HEK293 (cell line): Measurements from ENCODE around the gene COPE.

ENCODE experiments used
- CTCF ChIA-PET: fragments of 350-600 bp; formaldehyde crosslinking; extraction: SDS; loops from one replicate; lab custom pipeline; 2021; ENCODE audit warnings: antibody characterized with exemption; lab: Yijun Ruan, JAX
- POLR2A ChIA-PET: fragments of 300-600 bp; formaldehyde crosslinking; extraction: SDS; loops from one replicate; lab custom pipeline; 2020; ENCODE audit warnings: antibody characterized with exemption, inconsistent platforms; lab: Yijun Ruan, JAX
- H3K27ac ChIP-seq: fragments of 200-500 bp; sonication (Bioruptor generic); 2 replicates; pipeline ENCODE4 v1.5.1; 2014; ENCODE audit warnings: low read depth, low read length, control low read depth, inconsistent platforms; ENCODE audit errors: extremely low read depth
- H3K36me3 ChIP-seq, 2 experiments: fragments of 200-500 bp in 1 of 2; sonication (Bioruptor generic) in 1 of 2; 1 replicate in 1 of 2; 2 replicates in 1 of 2; pipeline ENCODE4 v1.5.1; 2014 to 2017; ENCODE audit warnings: inconsistent platforms in 2 of 2, low read length in 2 of 2; ENCODE audit not compliant: control insufficient read depth in 2 of 2, insufficient read depth in 1 of 2
- H3K4me1 ChIP-seq: fragments of 200-500 bp; sonication (Bioruptor generic); 2 replicates; pipeline ENCODE4 v1.5.1; 2014; ENCODE audit warnings: mild to moderate bottlenecking, low read length, inconsistent platforms; ENCODE audit not compliant: control insufficient read depth, insufficient read depth
- H3K4me3 ChIP-seq: 2 replicates; pipeline ENCODE4 v1.5.1; 2011; ENCODE audit warnings: low read depth, mild to moderate bottlenecking, control low read depth, low read length, moderate library complexity
- H3K9me3 ChIP-seq: fragments of 200-500 bp; sonication (Bioruptor generic); 2 replicates; pipeline ENCODE4 v1.5.1; 2014; ENCODE audit warnings: low read depth, low read length, inconsistent platforms; ENCODE audit not compliant: control insufficient read depth, insufficient read depth
- ZNF112 ChIP-seq: fragments of 450-650 bp; formaldehyde crosslinking; IDR thresholded peaks from 2 replicates; pipeline ENCODE4 v1.5.0; 2017; ENCODE audit warnings: missing biosample characterization, missing genetic modification characterization
- ZNF184 ChIP-seq: fragments of 450-650 bp; IDR thresholded peaks from 2 replicates; pipeline ENCODE4 v1.5.1; 2018; ENCODE audit warnings: missing biosample characterization, mild to moderate bottlenecking, missing genetic modification characterization
- ZNF19 ChIP-seq: fragments of 450-650 bp; formaldehyde crosslinking; IDR thresholded peaks from 2 replicates; pipeline ENCODE4; 2016; ENCODE audit warnings: missing biosample characterization, missing genetic modification characterization, low read depth
- ZNF214 ChIP-seq: fragments of 450-650 bp; formaldehyde crosslinking; IDR thresholded peaks from 2 replicates; pipeline ENCODE4 v1.5.1; 2017; ENCODE audit warnings: missing biosample characterization, mild to moderate bottlenecking, missing genetic modification characterization, borderline replicate concordance
- ZNF324 ChIP-seq: fragments of 450-650 bp; formaldehyde crosslinking; IDR thresholded peaks from 2 replicates; pipeline ENCODE4 v1.5.1; 2016; ENCODE audit warnings: missing biosample characterization, missing genetic modification characterization
- ZNF354C ChIP-seq: fragments of 450-650 bp; formaldehyde crosslinking; IDR thresholded peaks from 2 replicates; pipeline ENCODE4 v1.5.1; 2016; ENCODE audit warnings: missing biosample characterization, missing genetic modification characterization, low read depth, borderline replicate concordance
- ZNF423 ChIP-seq: fragments of 450-650 bp; formaldehyde crosslinking; IDR thresholded peaks from 2 replicates; pipeline ENCODE4 v1.5.1; 2016; ENCODE audit warnings: missing biosample characterization, missing genetic modification characterization
- ZNF473 ChIP-seq: fragments of 450-650 bp; formaldehyde crosslinking; IDR thresholded peaks from 2 replicates; pipeline ENCODE4 v1.5.1; 2017; ENCODE audit warnings: missing biosample characterization, missing genetic modification characterization
- ZNF514 ChIP-seq: fragments of 450-650 bp; formaldehyde crosslinking; IDR thresholded peaks from 2 replicates; pipeline ENCODE4 v1.5.1; 2016; ENCODE audit warnings: missing biosample characterization, missing genetic modification characterization
- ZNF530 ChIP-seq: fragments of 450-650 bp; formaldehyde crosslinking; IDR thresholded peaks from 2 replicates; pipeline ENCODE4 v1.5.1; 2016; ENCODE audit warnings: low read depth, missing biosample characterization, missing genetic modification characterization
- ZNF701 ChIP-seq: fragments of 450-650 bp; formaldehyde crosslinking; IDR thresholded peaks from 2 replicates; pipeline ENCODE4 v1.5.1; 2016; ENCODE audit warnings: missing biosample characterization, missing genetic modification characterization
- ZNF837 ChIP-seq: fragments of 450-650 bp; formaldehyde crosslinking; IDR thresholded peaks from 2 replicates; pipeline ENCODE4 v1.5.1; 2016; ENCODE audit warnings: missing biosample characterization, missing genetic modification characterization
- TF ChIP-seq, protein P1 (sequence below): fragments of 450-650 bp; formaldehyde crosslinking; conservative IDR thresholded peaks from 2 replicates; pipeline ENCODE4 v1.5.1; 2016; ENCODE audit warnings: low read depth, missing biosample characterization, missing genetic modification characterization
- TF ChIP-seq, protein P2 (sequence below): fragments of 450-650 bp; formaldehyde crosslinking; conservative IDR thresholded peaks from 2 replicates; pipeline ENCODE4 v1.5.1; 2016; ENCODE audit warnings: low read depth, missing biosample characterization, missing genetic modification characterization
- TF ChIP-seq, protein P3 (sequence below): fragments of 450-650 bp; formaldehyde crosslinking; IDR thresholded peaks from 2 replicates; pipeline ENCODE4 v1.5.1; 2016; ENCODE audit warnings: missing biosample characterization, missing genetic modification characterization
- TF ChIP-seq, protein P4 (sequence below): fragments of 450-650 bp; formaldehyde crosslinking; IDR thresholded peaks from 2 replicates; pipeline ENCODE4 v1.5.1; 2017; ENCODE audit warnings: missing biosample characterization, missing genetic modification characterization
- TF ChIP-seq, protein P5 (sequence below): fragments of 450-650 bp; formaldehyde crosslinking; IDR thresholded peaks from 2 replicates; pipeline ENCODE4 v1.5.1; 2016; ENCODE audit warnings: missing biosample characterization, missing genetic modification characterization
- TF ChIP-seq, protein P6 (sequence below): fragments of 450-650 bp; formaldehyde crosslinking; IDR thresholded peaks from 2 replicates; pipeline ENCODE4 v1.5.1; 2016; ENCODE audit warnings: missing biosample characterization, missing genetic modification characterization

The COPE gene

DNA sequence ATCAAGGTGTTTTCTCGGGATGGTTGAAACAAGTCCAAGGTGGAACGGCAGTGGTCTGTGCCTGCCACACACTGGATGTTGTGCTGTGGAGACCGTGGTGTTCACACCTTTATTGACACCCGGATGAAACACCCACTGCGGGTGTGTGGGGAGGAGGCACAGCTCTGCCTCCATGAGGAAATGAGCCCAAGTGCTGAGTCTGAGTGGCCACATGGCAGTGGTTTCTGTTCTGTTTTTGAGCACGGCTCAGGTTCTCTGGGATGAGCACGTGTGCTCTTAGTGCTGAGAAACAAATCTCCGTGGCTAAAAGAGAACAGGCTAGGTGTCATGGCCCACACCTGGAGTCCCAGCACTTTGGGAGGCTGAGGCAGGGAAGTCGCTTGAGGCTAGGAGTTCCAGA is 58.0 kb downstream of the COPE start:
- POLR2A ChIA-PET: interaction anchor here (1.0 kb wide), 1 partner anchor 13 kb away, joined by 3 read pairs; no protein-coding TSS in a partner anchor
- peaks cover 32 to 100% of the 10 kb centered on the region in 2 experiments for H3K36me3 ChIP-seq
- H3K4me3 ChIP-seq: no peak overlapping the region
- H3K27ac ChIP-seq: no peak overlapping the region
- no peaks in the 10 kb centered on the region for H3K9me3 ChIP-seq
- no peaks in the 10 kb centered on the region for H3K4me1 ChIP-seq
- CTCF ChIA-PET: interaction anchor here (0.6 to 0.9 kb wide), 4 partner anchors 10 to 345 kb away, joined by 3 to 5 read pairs (median 4); no protein-coding TSS in a partner anchor
- TF ChIP-seq ZNF530 (tag by site-specific recombination) (no peak), ZNF324 (tag by site-specific recombination) (no peak), ZNF473 (no peak), ZNF514 (tag by site-specific recombination) (no peak), ZNF184 (tag by site-specific recombination) (no peak), ZNF423 (tag by site-specific recombination) (no peak), ZNF701 (tag by site-specific recombination) (no peak), ZNF837 (tag by site-specific recombination) (no peak), ZNF214 (tag by site-specific recombination) (no peak), ZNF112 (no peak)
- TF ChIP-seq, protein P1, sequence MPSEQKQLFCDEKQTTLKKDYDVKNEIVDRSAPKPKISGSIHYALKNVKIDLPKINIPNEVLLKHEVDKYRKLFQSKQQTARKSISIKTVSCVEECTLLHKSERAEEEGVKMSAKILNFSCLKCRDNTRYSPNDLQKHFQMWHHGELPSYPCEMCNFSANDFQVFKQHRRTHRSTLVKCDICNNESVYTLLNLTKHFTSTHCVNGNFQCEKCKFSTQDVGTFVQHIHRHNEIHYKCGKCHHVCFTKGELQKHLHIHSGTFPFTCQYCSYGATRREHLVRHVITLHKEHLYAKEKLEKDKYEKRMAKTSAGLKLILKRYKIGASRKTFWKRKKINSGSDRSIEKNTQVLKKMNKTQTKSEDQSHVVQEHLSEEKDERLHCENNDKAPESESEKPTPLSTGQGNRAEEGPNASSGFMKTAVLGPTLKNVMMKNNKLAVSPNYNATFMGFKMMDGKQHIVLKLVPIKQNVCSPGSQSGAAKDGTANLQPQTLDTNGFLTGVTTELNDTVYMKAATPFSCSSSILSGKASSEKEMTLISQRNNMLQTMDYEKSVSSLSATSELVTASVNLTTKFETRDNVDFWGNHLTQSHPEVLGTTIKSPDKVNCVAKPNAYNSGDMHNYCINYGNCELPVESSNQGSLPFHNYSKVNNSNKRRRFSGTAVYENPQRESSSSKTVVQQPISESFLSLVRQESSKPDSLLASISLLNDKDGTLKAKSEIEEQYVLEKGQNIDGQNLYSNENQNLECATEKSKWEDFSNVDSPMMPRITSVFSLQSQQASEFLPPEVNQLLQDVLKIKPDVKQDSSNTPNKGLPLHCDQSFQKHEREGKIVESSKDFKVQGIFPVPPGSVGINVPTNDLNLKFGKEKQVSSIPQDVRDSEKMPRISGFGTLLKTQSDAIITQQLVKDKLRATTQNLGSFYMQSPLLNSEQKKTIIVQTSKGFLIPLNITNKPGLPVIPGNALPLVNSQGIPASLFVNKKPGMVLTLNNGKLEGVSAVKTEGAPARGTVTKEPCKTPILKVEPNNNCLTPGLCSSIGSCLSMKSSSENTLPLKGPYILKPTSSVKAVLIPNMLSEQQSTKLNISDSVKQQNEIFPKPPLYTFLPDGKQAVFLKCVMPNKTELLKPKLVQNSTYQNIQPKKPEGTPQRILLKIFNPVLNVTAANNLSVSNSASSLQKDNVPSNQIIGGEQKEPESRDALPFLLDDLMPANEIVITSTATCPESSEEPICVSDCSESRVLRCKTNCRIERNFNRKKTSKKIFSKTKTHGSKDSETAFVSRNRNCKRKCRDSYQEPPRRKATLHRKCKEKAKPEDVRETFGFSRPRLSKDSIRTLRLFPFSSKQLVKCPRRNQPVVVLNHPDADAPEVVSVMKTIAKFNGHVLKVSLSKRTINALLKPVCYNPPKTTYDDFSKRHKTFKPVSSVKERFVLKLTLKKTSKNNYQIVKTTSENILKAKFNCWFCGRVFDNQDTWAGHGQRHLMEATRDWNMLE (tag by site-specific recombination): no peak
- TF ChIP-seq, protein P2, sequence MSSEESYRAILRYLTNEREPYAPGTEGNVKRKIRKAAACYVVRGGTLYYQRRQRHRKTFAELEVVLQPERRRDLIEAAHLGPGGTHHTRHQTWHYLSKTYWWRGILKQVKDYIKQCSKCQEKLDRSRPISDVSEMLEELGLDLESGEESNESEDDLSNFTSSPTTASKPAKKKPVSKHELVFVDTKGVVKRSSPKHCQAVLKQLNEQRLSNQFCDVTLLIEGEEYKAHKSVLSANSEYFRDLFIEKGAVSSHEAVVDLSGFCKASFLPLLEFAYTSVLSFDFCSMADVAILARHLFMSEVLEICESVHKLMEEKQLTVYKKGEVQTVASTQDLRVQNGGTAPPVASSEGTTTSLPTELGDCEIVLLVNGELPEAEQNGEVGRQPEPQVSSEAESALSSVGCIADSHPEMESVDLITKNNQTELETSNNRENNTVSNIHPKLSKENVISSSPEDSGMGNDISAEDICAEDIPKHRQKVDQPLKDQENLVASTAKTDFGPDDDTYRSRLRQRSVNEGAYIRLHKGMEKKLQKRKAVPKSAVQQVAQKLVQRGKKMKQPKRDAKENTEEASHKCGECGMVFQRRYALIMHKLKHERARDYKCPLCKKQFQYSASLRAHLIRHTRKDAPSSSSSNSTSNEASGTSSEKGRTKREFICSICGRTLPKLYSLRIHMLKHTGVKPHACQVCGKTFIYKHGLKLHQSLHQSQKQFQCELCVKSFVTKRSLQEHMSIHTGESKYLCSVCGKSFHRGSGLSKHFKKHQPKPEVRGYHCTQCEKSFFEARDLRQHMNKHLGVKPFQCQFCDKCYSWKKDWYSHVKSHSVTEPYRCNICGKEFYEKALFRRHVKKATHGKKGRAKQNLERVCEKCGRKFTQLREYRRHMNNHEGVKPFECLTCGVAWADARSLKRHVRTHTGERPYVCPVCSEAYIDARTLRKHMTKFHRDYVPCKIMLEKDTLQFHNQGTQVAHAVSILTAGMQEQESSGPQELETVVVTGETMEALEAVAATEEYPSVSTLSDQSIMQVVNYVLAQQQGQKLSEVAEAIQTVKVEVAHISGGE (tag by site-specific recombination): no peak
- TF ChIP-seq, protein P3, sequence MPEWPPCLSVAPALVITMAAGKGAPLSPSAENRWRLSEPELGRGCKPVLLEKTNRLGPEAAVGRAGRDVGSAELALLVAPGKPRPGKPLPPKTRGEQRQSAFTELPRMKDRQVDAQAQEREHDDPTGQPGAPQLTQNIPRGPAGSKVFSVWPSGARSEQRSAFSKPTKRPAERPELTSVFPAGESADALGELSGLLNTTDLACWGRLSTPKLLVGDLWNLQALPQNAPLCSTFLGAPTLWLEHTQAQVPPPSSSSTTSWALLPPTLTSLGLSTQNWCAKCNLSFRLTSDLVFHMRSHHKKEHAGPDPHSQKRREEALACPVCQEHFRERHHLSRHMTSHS (tag by site-specific recombination): no peak
- TF ChIP-seq, protein P4, sequence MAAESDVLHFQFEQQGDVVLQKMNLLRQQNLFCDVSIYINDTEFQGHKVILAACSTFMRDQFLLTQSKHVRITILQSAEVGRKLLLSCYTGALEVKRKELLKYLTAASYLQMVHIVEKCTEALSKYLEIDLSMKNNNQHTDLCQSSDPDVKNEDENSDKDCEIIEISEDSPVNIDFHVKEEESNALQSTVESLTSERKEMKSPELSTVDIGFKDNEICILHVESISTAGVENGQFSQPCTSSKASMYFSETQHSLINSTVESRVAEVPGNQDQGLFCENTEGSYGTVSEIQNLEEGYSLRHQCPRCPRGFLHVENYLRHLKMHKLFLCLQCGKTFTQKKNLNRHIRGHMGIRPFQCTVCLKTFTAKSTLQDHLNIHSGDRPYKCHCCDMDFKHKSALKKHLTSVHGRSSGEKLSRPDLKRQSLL: no peak

DNA sequence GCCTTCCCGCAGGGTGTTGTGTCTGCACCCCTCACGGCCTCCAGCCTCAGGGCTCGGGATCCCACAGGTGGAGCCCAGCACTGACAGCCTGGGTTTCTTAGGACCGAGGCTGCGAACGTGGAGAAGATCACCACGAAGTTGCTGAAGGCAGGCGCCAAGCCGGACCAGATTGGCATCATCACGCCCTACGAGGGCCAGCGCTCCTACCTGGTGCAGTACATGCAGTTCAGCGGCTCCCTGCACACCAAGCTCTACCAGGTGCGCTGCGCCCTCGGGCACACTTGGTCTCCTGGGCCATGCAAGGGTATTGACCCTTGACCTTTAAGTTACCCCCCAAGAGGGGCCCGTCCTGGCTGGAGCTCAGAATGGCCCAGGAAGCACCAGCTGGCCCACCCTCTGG is 58.5 kb downstream of the COPE start:
- H3K27ac ChIP-seq: no peak overlapping the region
- ChIA-PET POLR2A (interaction anchor here (1.0 kb wide), 1 partner anchor 12 kb away, joined by 3 read pairs; no protein-coding TSS in a partner anchor), CTCF (interaction anchor here (0.7 kb wide), 1 partner anchor 344 kb away, joined by 3 read pairs; no protein-coding TSS in a partner anchor)
- H3K4me1 ChIP-seq: no peaks in the 10 kb centered on the region
- H3K4me3 ChIP-seq: no peak overlapping the region
- no peaks in the 10 kb centered on the region for H3K9me3 ChIP-seq
- peaks cover 32 to 100% of the 10 kb centered on the region in 2 experiments for H3K36me3 ChIP-seq
- TF ChIP-seq ZNF19: no peak
- TF ChIP-seq ZNF354C (tag by site-specific recombination): no peak
- TF ChIP-seq, protein P5, sequence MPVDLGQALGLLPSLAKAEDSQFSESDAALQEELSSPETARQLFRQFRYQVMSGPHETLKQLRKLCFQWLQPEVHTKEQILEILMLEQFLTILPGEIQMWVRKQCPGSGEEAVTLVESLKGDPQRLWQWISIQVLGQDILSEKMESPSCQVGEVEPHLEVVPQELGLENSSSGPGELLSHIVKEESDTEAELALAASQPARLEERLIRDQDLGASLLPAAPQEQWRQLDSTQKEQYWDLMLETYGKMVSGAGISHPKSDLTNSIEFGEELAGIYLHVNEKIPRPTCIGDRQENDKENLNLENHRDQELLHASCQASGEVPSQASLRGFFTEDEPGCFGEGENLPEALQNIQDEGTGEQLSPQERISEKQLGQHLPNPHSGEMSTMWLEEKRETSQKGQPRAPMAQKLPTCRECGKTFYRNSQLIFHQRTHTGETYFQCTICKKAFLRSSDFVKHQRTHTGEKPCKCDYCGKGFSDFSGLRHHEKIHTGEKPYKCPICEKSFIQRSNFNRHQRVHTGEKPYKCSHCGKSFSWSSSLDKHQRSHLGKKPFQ (tag by site-specific recombination): no peak
- TF ChIP-seq, protein P6, sequence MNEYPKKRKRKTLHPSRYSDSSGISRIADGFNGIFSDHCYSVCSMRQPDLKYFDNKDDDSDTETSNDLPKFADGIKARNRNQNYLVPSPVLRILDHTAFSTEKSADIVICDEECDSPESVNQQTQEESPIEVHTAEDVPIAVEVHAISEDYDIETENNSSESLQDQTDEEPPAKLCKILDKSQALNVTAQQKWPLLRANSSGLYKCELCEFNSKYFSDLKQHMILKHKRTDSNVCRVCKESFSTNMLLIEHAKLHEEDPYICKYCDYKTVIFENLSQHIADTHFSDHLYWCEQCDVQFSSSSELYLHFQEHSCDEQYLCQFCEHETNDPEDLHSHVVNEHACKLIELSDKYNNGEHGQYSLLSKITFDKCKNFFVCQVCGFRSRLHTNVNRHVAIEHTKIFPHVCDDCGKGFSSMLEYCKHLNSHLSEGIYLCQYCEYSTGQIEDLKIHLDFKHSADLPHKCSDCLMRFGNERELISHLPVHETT: no peak
